HG02678 (cell line): ENCODE results near the gene OR1E2.
"Not testable (repeated sequence)": the region's sequence is repeated elsewhere in the genome, so short reads cannot be mapped to it uniquely, and the experiment has no call there.

ENCODE experiments used
- ATAC-seq: cut with Tn5 transposase; IDR thresholded peaks from one replicate; pipeline ENCODE4 v1.9.1; 2021; ENCODE audit warnings: mild to moderate bottlenecking, moderate library complexity; ENCODE audit not compliant: unreplicated experiment

OR1E2 gene

GRCh38 chr17:3433741-3434140, at the start of gene OR1E2:
Gene OR1E2, minus strand, starts transcription at chr17:3433841. Its CDS starts 0 bp downstream, at chr17:3433841.
- ATAC-seq: no peak

- no peak for ATAC-seq
Measured at GRCh38 chr17:3482852-3483251, 49.2 kb upstream of the OR1E2 start.

- no peak for ATAC-seq
Measured at GRCh38 chr17:3479988-3480387, 46.3 kb upstream of the OR1E2 start.

GRCh38 chr17:3475812-3476610, 42.4 kb upstream of the OR1E2 start, which contains the start of gene ASPA:
Gene ASPA, plus strand, starts transcription at chr17:3475997. Its CDS starts 163 bp downstream, at chr17:3476160.
- no peak for ATAC-seq

GRCh38 chr17:3475251-3475685, 41.6 kb upstream of the OR1E2 start:
- no peak for ATAC-seq

- no peak for ATAC-seq
Measured at GRCh38 chr17:3474212-3474611, 40.6 kb upstream of the OR1E2 start.

GRCh38 chr17:3472137-3472536, 38.5 kb upstream of the OR1E2 start:
- ATAC-seq: no peak

GRCh38 chr17:3471599-3471998, 38.0 kb upstream of the OR1E2 start, which contains the start of gene SPATA22:
Gene SPATA22, minus strand, starts transcription at chr17:3471819. Its CDS starts 2,494 bp downstream, at chr17:3469325.
- no peak for ATAC-seq

- ATAC-seq: no peak
Measured at GRCh38 chr17:3469529-3469928, 35.9 kb upstream of the OR1E2 start.

GRCh38 chr17:3466355-3466754, 32.7 kb upstream of the OR1E2 start:
- ATAC-seq: not testable (repeated sequence)

- no peak for ATAC-seq
Measured at GRCh38 chr17:3448059-3448665, 14.5 kb upstream of the OR1E2 start.

GRCh38 chr17:3447625-3448024, 14.0 kb upstream of the OR1E2 start:
- no peak for ATAC-seq

GRCh38 chr17:3440451-3440850, 6.8 kb upstream of the OR1E2 start:
- no peak for ATAC-seq

- no peak for ATAC-seq
Measured at GRCh38 chr17:3438368-3438767, 4.7 kb upstream of the OR1E2 start.

- not testable (repeated sequence) for ATAC-seq
Measured at GRCh38 chr17:3433215-3433614, 426 bp downstream of the OR1E2 start.

- ATAC-seq: no peak
Measured at GRCh38 chr17:3418222-3418621, 15.4 kb downstream of the OR1E2 start.

GRCh38 chr17:3415610-3416009, 18.0 kb downstream of the OR1E2 start:
- ATAC-seq: no peak

- ATAC-seq: not testable (repeated sequence)
Measured at GRCh38 chr17:3412216-3412615, 21.4 kb downstream of the OR1E2 start.

GRCh38 chr17:3411070-3411469, 22.6 kb downstream of the OR1E2 start, which contains the start of gene OR3A3:
Gene OR3A3, plus strand, starts transcription at chr17:3411370.
- ATAC-seq: no peak

- ATAC-seq: not testable (repeated sequence)
Measured at GRCh38 chr17:3403856-3404255, 29.8 kb downstream of the OR1E2 start.

GRCh38 chr17:3401786-3402185, 31.9 kb downstream of the OR1E2 start:
- no peak for ATAC-seq

- ATAC-seq: no peak
Measured at GRCh38 chr17:3400055-3400454, 33.6 kb downstream of the OR1E2 start.
